ENCODE results near the gene LRRN4. TPM values are rescaled to one million over a fixed set of nuclear protein-coding genes. Genes with fewer than 3 reads are reported as not detected.
"Not testable (repeated sequence)": the region's sequence is repeated elsewhere in the genome, so short reads cannot be mapped to it uniquely, and the experiment has no call there.

The LRRN4 gene
- total and polyA plus RNA-seq, 2 of the 8 experiments (the other 6 are each of a cell fraction or from before 2014, with no cell fraction given), result 0.21 to 0.89 TPM

GRCh38 chr20:6054689-6055051 is 810 bp upstream of the LRRN4 start:
- H3K4me2 ChIP-seq (ENCODE audit: insufficient read depth in 1 of 2, low read depth in 2 of 2, low read length in 2 of 2); H3K27ac ChIP-seq (ENCODE audit: low read depth, low read length); H2BK120ac ChIP-seq (replicated peaks; ENCODE audit: low read depth, low read length); H3K4me3 ChIP-seq (ENCODE audit: extremely low read depth in 1 of 4, insufficient read depth in 2 of 4, low read depth in 3 of 4, low read length in 4 of 4); H4K8ac ChIP-seq (ENCODE audit: extremely low read depth, insufficient read depth, low read length); H3K36me3 ChIP-seq (ENCODE audit: control insufficient read depth in 2 of 4, insufficient read depth in 4 of 4, low read length in 3 of 4); H2BK15ac ChIP-seq (ENCODE audit: low read length); H3K14ac ChIP-seq (ENCODE audit: insufficient read length); H3K9me3 ChIP-seq (ENCODE audit: insufficient read depth in 2 of 2, low read depth in 1 of 2, low read length in 1 of 2); H4K20me1 ChIP-seq (replicated peaks in 1 of 2; ENCODE audit: control insufficient read depth in 1 of 2, insufficient read depth in 2 of 2, low read length in 2 of 2); H3K56ac ChIP-seq (replicated peaks; ENCODE audit: insufficient read length, low read depth, low read length); H3K79me2 ChIP-seq (ENCODE audit: control insufficient read depth in 1 of 2, insufficient read depth in 2 of 2, low read length in 2 of 2); H4K91ac ChIP-seq (replicated peaks; ENCODE audit: insufficient read length, low read length); H2AFZ ChIP-seq (ENCODE audit: low read length); FAIRE-seq; H3K23me2 ChIP-seq (ENCODE audit: low read depth, low read length); H2BK12ac ChIP-seq (ENCODE audit: low read depth, low read length); H4K5ac ChIP-seq (ENCODE audit: insufficient read length, low read depth, low read length); H3K18ac ChIP-seq (ENCODE audit: extremely low read depth, low read length); H2BK20ac ChIP-seq (ENCODE audit: low read length); H3K4ac ChIP-seq (replicated peaks; ENCODE audit: insufficient read length, low read depth, low read length); H2AK5ac ChIP-seq (ENCODE audit: low read depth, low read length); H3K79me1 ChIP-seq (ENCODE audit: low read depth, low read length); H3K9ac ChIP-seq (replicated peaks in 1 of 4; ENCODE audit: extremely low read depth in 1 of 4, low read depth in 3 of 4, low read length in 3 of 4); H2BK5ac ChIP-seq (ENCODE audit: low read depth, low read length); H3K23ac ChIP-seq (ENCODE audit: insufficient read length): not testable (repeated sequence)
- WGBS, 2 experiments (ENCODE audit: extremely low coverage in 1 of 2, insufficient coverage in 1 of 2, insufficient read length in 1 of 2, insufficient replicate concordance in 2 of 2, low coverage in 1 of 2, low lambda C conversion rate in 2 of 2, missing lambda C conversion rate in 1 of 2), result 74% methylated on average over 4 of the region's 4 CpGs; no CpG with 5 or more reads in 1 of the 2 experiments
- Histone ChIP-seq H3K4me1 (replicated peaks in 1 of 4; ENCODE audit: control insufficient read depth in 3 of 4, insufficient read depth in 4 of 4, low read length in 3 of 4) (peaks cover 0 to 15% (median 5%) of the 10 kb centered on the region in 4 experiments; a peak in 5 of 7 replicates), H3K27me3 (replicated peaks in 1 of 4; ENCODE audit: control insufficient read depth in 3 of 4, extremely low read depth in 1 of 4, insufficient read depth in 3 of 4, low read length in 3 of 4) (peaks cover 31 to 50% (median 42%) of the 10 kb centered on the region in 4 experiments)
- peak in 1 of 2 experiments; percentile 19 for DNase-seq (ENCODE audit: low read depth in 1 of 2, low spot score in 2 of 2)
- ChIA-PET POLR2A (ENCODE audit: partially characterized antibody) (interaction anchor here (1.6 kb wide), 1 partner anchor 24 kb away, joined by 6 read pairs; no protein-coding TSS in a partner anchor), CTCF (ENCODE audit: partially characterized antibody) (interaction anchor here (1.0 kb wide), 1 partner anchor 11 kb away, joined by 3 read pairs; no protein-coding TSS in a partner anchor)

Measured in H1 (cell line).